G401 (cell line): Measurements from ENCODE around the gene OR2AP1. TPM values are rescaled to one million over a fixed set of nuclear protein-coding genes. Genes with fewer than 3 reads are reported as not detected.

Experiments used
- total RNA-seq: library from RNA; depleted of rRNA; stranded (reverse); fragments of >200 nt; shearing (Covaris generic); gene quantifications from 2 replicates; pipeline ENCODE4 v1.2.3, GENCODE V29; 2014; rRNA removed

OR2AP1 gene
- total RNA-seq, 1 experiment from 2014 or later, result not detected

Other genes starting within 250 kb of the OR2AP1 start
- gene OR6C3, start 241.7 kb upstream of the OR2AP1 start, total RNA-seq, result not detected in 2 replicates
- not detected in 2 replicates for gene OR6C75, start 209.5 kb upstream of the OR2AP1 start, total RNA-seq
- not detected in 2 replicates for gene OR6C65, start 171.9 kb upstream of the OR2AP1 start, total RNA-seq
- gene OR6C76, start 146.2 kb upstream of the OR2AP1 start, total RNA-seq, result not detected in 2 replicates
- gene OR6C2, start 128.4 kb upstream of the OR2AP1 start, total RNA-seq, result not detected in 2 replicates
- gene OR6C70, start 102.3 kb upstream of the OR2AP1 start, total RNA-seq, result not detected in 2 replicates
- gene OR6C68, start 80.1 kb upstream of the OR2AP1 start, total RNA-seq, result not detected in 2 replicates
- not detected in 2 replicates for gene OR6C4, start 22.9 kb upstream of the OR2AP1 start, total RNA-seq
- not detected in 2 replicates for gene OR10P1, start 64.4 kb downstream of the OR2AP1 start, total RNA-seq
- 0.58 and 3.0 TPM in 2 replicates for gene ITGA7, start 135.4 kb downstream of the OR2AP1 start, total RNA-seq
- 60.2 and 73.7 TPM in 2 replicates for gene BLOC1S1, start 143.6 kb downstream of the OR2AP1 start, total RNA-seq
- 2.5 and 4.3 TPM in 2 replicates for gene RDH5, start 147.9 kb downstream of the OR2AP1 start, total RNA-seq
- gene CD63, start 156.5 kb downstream of the OR2AP1 start, total RNA-seq, result 897 and 1,131 TPM in 2 replicates
- gene GDF11, start 170.7 kb downstream of the OR2AP1 start, total RNA-seq, result 16.2 and 29.2 TPM in 2 replicates
- 248 and 272 TPM in 2 replicates for gene SARNP, start 245.3 kb downstream of the OR2AP1 start, total RNA-seq
- 27.8 and 51.5 TPM in 2 replicates for gene ORMDL2, start 245.6 kb downstream of the OR2AP1 start, total RNA-seq